Upper lobe of right lung (tissue), 1 donor: ENCODE measurements around the gene GLYATL1B. TPM values are rescaled to one million over a fixed set of nuclear protein-coding genes. Genes with fewer than 3 reads are reported as not detected.
"Not testable (repeated sequence)": the region's sequence is repeated elsewhere in the genome, so short reads cannot be mapped to it uniquely, and the experiment has no call there.

Experiments
- ATAC-seq: fragments of 200-7000 bp; cut with Tn5 transposase; one replicate; pipeline ENCODE4 v1.9.1; 2020; ENCODE audit warnings: mild to moderate bottlenecking, moderate library complexity
- DNase-seq: peaks from one replicate; pipeline ENCODE4 v3.0.0-alpha.2; 2020
- H3K27ac ChIP-seq: fragments of 200-600 bp; one replicate; pipeline ENCODE4 v1.8.0; 2022
- H3K27me3 ChIP-seq: fragments of 200-600 bp; one replicate; pipeline ENCODE4 v1.8.0; 2022; ENCODE audit warnings: mild to moderate bottlenecking
- H3K36me3 ChIP-seq: fragments of 200-600 bp; one replicate; pipeline ENCODE4 v1.8.0; 2022
- H3K4me1 ChIP-seq: fragments of 200-600 bp; one replicate; pipeline ENCODE4 v1.8.0; 2022
- H3K4me3 ChIP-seq: fragments of 200-600 bp; one replicate; pipeline ENCODE4 v1.8.0; 2022; ENCODE audit warnings: mild to moderate bottlenecking
- H3K9me3 ChIP-seq: fragments of 200-600 bp; one replicate; pipeline ENCODE4 v1.8.0; 2022
- intact Hi-C: fragments of 100-400 bp; cut with DNase I; formaldehyde crosslinking; loops from one replicate; pipeline ENCODE4 v1.11.0; 2022
- total RNA-seq: library from RNA; stranded (reverse); fragmentation: NEBNext Ultra II Directional; extraction: Animal tissue kit (Norgen Biotek cat#: 25700); gene quantifications from one replicate; pipeline ENCODE4 v1.2.1, GENCODE V29; 2021
- TF ChIP-seq, protein P1 (sequence below): fragments of 200-600 bp; IDR thresholded peaks from one replicate; pipeline ENCODE4 v1.8.0; 2022; ENCODE audit warnings: antibody characterized with exemption
- donor health status: DM: no; HTN: yes; CAD: no; lungs with severe emphysema.

The GLYATL1B gene
- total RNA-seq, 1 donor from 2014 or later = not detected

DNA sequence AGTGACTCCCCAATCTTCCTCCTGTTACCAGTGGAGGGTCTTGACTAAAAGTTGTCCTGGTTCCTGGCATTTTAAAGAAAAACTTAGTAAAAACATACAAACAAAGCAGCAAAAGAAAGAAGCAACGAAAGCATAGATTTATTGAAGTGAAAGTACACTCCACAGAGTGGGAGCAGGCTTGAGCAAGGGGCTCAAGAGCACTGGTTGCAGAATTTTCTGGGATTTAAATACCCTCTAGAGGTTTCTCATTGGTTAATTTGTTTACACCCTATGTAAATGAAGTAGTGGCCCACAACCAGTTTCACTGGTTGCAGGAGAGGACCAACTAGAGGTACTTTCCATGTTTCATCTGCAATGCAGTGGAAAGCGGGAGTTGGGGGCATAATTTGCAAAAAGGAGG lies 31.7 kb downstream of the GLYATL1B start:
- Histone ChIP-seq H3K27me3 (no peaks in the 10 kb centered on the region), H3K36me3 (no peaks in the 10 kb centered on the region), H3K27ac (no peak overlapping the region), H3K4me3 (no peak overlapping the region), H3K9me3 (peaks cover 6% of the 10 kb centered on the region), H3K4me1 (no peaks in the 10 kb centered on the region)
- ATAC-seq (no peak), DNase-seq (no peak)
- intact Hi-C loops = no loop called here
- TF ChIP-seq, protein P1, sequence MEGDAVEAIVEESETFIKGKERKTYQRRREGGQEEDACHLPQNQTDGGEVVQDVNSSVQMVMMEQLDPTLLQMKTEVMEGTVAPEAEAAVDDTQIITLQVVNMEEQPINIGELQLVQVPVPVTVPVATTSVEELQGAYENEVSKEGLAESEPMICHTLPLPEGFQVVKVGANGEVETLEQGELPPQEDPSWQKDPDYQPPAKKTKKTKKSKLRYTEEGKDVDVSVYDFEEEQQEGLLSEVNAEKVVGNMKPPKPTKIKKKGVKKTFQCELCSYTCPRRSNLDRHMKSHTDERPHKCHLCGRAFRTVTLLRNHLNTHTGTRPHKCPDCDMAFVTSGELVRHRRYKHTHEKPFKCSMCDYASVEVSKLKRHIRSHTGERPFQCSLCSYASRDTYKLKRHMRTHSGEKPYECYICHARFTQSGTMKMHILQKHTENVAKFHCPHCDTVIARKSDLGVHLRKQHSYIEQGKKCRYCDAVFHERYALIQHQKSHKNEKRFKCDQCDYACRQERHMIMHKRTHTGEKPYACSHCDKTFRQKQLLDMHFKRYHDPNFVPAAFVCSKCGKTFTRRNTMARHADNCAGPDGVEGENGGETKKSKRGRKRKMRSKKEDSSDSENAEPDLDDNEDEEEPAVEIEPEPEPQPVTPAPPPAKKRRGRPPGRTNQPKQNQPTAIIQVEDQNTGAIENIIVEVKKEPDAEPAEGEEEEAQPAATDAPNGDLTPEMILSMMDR = no peak

DNA sequence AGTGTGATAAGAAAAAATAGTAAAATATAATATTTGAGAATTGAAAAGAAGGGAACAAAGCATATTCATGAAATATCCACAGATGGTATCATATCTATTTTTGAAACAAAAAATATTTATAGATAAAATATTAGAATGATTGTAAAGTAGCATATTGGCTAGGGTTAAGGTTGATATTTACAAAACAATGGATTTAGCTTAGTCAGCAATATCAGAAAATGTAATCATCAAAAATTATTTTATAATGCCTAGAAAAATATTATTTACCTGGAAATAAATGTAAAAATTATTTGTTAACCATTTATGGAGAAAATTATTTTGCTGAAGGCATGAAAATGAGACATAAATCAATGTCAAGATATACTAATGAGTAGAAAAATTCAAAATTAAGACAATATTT lies 33.7 kb downstream of the GLYATL1B start:
- TF ChIP-seq, protein P1 = no peak
- Histone ChIP-seq H3K9me3 (peaks cover 6% of the 10 kb centered on the region), H3K4me1 (no peaks in the 10 kb centered on the region), H3K36me3 (no peaks in the 10 kb centered on the region), H3K4me3 (no peak overlapping the region), H3K27ac (no peak overlapping the region), H3K27me3 (no peaks in the 10 kb centered on the region)
- no peak for ATAC-seq
- no peak for DNase-seq
- intact Hi-C loops = no loop called here

DNA sequence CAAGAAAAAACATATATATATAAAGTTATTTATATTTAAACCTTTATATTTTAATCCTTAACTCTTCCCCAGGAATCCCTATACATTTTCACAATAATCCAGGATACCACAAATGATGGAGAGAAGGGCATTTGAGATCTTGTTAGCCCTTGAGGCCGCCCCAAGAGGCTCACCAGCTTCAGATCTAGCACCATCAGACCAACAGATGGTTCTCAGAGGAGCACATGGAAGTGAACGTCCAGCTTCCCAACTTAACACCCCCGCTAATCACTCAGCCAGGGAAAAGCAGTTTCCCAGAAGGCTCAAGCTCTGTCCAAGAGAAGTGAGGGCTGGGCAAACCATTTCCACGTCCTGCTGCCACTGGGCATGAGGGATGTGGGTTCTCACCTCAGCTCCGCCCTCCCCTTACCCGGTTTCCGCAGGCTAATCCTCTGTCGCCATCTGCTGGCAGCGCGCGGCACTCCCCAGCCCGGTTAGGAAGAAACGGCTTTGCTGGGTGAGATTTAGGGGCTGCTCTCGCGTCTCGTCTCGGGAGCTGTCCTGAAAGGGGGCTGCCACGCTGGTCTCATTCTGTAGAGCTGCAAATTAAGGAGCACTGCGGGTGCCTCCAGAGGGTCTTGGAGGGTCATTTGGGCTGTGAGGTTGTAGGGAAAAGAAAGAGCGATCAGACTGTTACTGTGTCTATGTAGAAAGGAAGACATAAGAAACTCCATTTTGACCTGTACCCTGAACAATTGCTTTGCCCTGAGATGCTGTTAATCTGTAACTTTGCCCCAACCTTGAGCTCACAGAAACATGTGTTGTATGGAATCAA lies 49.7 kb downstream of the GLYATL1B start:
- Histone ChIP-seq H3K27me3 (no peaks in the 10 kb centered on the region), H3K4me3 (no peak overlapping the region), H3K9me3 (no peaks in the 10 kb centered on the region), H3K36me3 (peaks cover 45% of the 10 kb centered on the region), H3K27ac (no peak overlapping the region), H3K4me1 (no peaks in the 10 kb centered on the region)
- ATAC-seq = peak; percentile 99
- TF ChIP-seq, protein P1 = peak; percentile 98
- intact Hi-C loops = no loop called here
- DNase-seq = peak; percentile 90

GRCh38 chr11:59136551-59136950 lies 50.4 kb downstream of the GLYATL1B start:
- H3K4me1 ChIP-seq, H3K27me3 ChIP-seq, intact Hi-C loops, H3K4me3 ChIP-seq, H3K9me3 ChIP-seq, DNase-seq, H3K27ac ChIP-seq, ATAC-seq: not testable (repeated sequence)
- peaks cover 40% of the 10 kb centered on the region for H3K36me3 ChIP-seq

DNA sequence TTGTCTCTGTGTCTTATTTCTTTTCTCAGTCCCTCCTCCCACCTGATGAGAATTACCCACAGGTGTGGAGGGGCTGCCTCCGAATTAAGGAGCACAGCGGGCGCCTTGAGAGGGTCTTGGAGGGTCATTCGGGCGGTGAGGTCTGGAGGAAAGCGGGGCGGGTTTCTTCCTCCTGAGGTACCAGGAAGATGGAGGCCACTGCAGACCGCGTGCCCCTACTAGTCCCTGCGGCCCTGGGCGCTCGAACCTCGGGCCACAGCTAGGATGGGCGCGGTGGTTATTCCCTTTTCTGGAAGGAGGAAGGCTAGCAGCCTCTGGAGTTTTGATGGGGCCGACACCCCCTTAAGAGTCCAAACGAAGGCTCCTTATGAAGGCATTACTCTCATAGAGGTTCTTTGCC lies 51.1 kb downstream of the GLYATL1B start:
- ATAC-seq (no peak), DNase-seq (no peak)
- no peak overlapping the region for H3K4me3 ChIP-seq
- H3K27ac ChIP-seq = no peak overlapping the region
- H3K36me3 ChIP-seq = peaks cover 34% of the 10 kb centered on the region
- intact Hi-C loops = no loop called here
- no peaks in the 10 kb centered on the region for H3K27me3 ChIP-seq
- TF ChIP-seq, protein P1 = no peak
- no peaks in the 10 kb centered on the region for H3K9me3 ChIP-seq
- peaks cover 9% of the 10 kb centered on the region for H3K4me1 ChIP-seq

DNA sequence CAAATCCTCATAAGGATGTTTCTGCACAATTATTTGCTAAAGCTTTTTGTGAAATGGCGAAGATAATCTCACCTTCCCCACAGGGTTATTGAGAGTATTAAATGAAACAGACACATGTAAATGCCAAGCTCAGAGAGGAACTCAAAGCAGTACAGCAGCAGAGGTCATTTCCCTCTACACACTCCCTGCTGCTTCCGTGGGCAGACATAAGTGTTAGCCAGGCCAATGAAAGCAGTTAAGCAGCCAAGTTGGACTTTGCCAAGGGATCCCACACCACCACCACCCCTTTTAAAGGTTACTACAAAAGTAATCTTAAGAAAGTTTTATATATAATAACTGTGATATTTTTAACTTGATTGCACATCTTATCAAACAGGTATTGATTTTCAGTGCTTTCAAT lies 52.5 kb downstream of the GLYATL1B start:
- Histone ChIP-seq H3K9me3 (no peaks in the 10 kb centered on the region), H3K36me3 (peaks cover 25% of the 10 kb centered on the region), H3K4me3 (no peak overlapping the region), H3K4me1 (peaks cover 11% of the 10 kb centered on the region), H3K27me3 (no peaks in the 10 kb centered on the region), H3K27ac (no peak overlapping the region)
- TF ChIP-seq, protein P1 = no peak
- ATAC-seq (no peak), DNase-seq (no peak)
- intact Hi-C loops = no loop called here
